ENCODE measurements around the gene RIPK4. TPM values are rescaled to one million over a fixed set of nuclear protein-coding genes. Genes with fewer than 3 reads are reported as not detected.

The RIPK4 gene
- total and polyA plus RNA-seq, 2 of the 13 experiments (the other 11 are each of a cell fraction or from before 2014, with no cell fraction given), result 3.1 to 4.9 TPM

GRCh38 chr21:41750532-41751151 lies 16.2 kb downstream of the RIPK4 start (continued):
- TF ChIP-seq RNF219 (CRISPR knock-in tag; IDR thresholded peaks at IDR 0.05), result no peak
- TF ChIP-seq CREM (IDR thresholded peaks at IDR 0.05), result peak; percentile 48; the same call in 1 of the 2 replicates
- TF ChIP-seq CREM (CRISPR knock-in tag; IDR thresholded peaks at IDR 0.05), result no peak
- peak; percentile 49; the same call in 1 of the 2 replicates for TF ChIP-seq ZNF788 (CRISPR knock-in tag; IDR thresholded peaks at IDR 0.05; ENCODE audit: borderline replicate concordance)
- no peak for TF ChIP-seq ZNF44 (CRISPR knock-in tag; IDR thresholded peaks at IDR 0.05)
- TF ChIP-seq HNRNPUL1 (IDR thresholded peaks at IDR 0.05; ENCODE audit: low read depth, low read length), result no peak
- no peak for TF ChIP-seq REXO4 (CRISPR knock-in tag; IDR thresholded peaks at IDR 0.05; ENCODE audit: borderline replicate concordance)
- no peak for TF ChIP-seq ZNF569 (CRISPR knock-in tag; IDR thresholded peaks at IDR 0.05; ENCODE audit: borderline replicate concordance)
- no peak for TF ChIP-seq ERF (CRISPR knock-in tag; IDR thresholded peaks at IDR 0.05)
- no peak for TF ChIP-seq TEF (CRISPR knock-in tag; IDR thresholded peaks at IDR 0.05)
- no peak for TF ChIP-seq MZF1 (CRISPR knock-in tag; IDR thresholded peaks at IDR 0.05; ENCODE audit: borderline replicate concordance)
- TF ChIP-seq ZNF770 (CRISPR knock-in tag; IDR thresholded peaks at IDR 0.05), result peak; percentile 85
- peak; percentile 83 for TF ChIP-seq DPF2 (CRISPR knock-in tag; IDR thresholded peaks at IDR 0.05; ENCODE audit: borderline replicate concordance, low read depth)
- no peak for TF ChIP-seq ZNF432 (CRISPR knock-in tag; IDR thresholded peaks at IDR 0.05; ENCODE audit: borderline replicate concordance)
- TF ChIP-seq RARA (CRISPR knock-in tag; IDR thresholded peaks at IDR 0.05), result peak; percentile 93
- no peak for TF ChIP-seq PBX2 (CRISPR knock-in tag; IDR thresholded peaks at IDR 0.05)
- no peak for TF ChIP-seq ZNF34 (CRISPR knock-in tag; IDR thresholded peaks at IDR 0.05; ENCODE audit: borderline replicate concordance)
- no peak for TF ChIP-seq NFE2L1 (CRISPR knock-in tag; IDR thresholded peaks at IDR 0.05; ENCODE audit: borderline replicate concordance)
- no peak for TF ChIP-seq ZBTB37 (CRISPR knock-in tag; IDR thresholded peaks at IDR 0.05)
- TF ChIP-seq ZNF264 (CRISPR knock-in tag; IDR thresholded peaks at IDR 0.05), result peak; percentile 76; the same call in 1 of the 2 replicates
- peak; percentile 36 to 52; a peak in 1 of 4 replicates for TF ChIP-seq NR2F1 (CRISPR knock-in tag; IDR thresholded peaks at IDR 0.05)
- no peak for TF ChIP-seq ZNF251 (CRISPR knock-in tag; IDR thresholded peaks at IDR 0.05)
- TF ChIP-seq FOXK2 (IDR thresholded peaks at IDR 0.05), result 0 out of 2 replicates have a peak, but pooled peaks have one; percentile 35
- TF ChIP-seq ZNF17 (CRISPR knock-in tag; IDR thresholded peaks at IDR 0.05), result no peak
